Measurements from ENCODE around the gene HSCB.
A peak's percentile ranks its signal among the peaks of the same experiment; 100 is the strongest.

Gene HSCB

GRCh38 chr22:28768701-28769393, 27.0 kb downstream of the HSCB start:
- TF ChIP-seq CTCF (IDR thresholded peaks at IDR 0.05; ENCODE audit: low read depth, low read length), result no peak
- no peak for DNase-seq (ENCODE audit: extremely low read depth, low read depth)

GRCh38 chr22:28769394-28770085, 27.7 kb downstream of the HSCB start:
- TF ChIP-seq CTCF (IDR thresholded peaks at IDR 0.05; ENCODE audit: low read depth, low read length), result no peak
- no peak for DNase-seq (ENCODE audit: extremely low read depth, low read depth)

- no peak for TF ChIP-seq CTCF (IDR thresholded peaks at IDR 0.05; ENCODE audit: low read depth, low read length)
- DNase-seq (ENCODE audit: extremely low read depth, low read depth), result no peak
Measured at GRCh38 chr22:28771195-28771791, 29.5 kb downstream of the HSCB start.

GRCh38 chr22:28772633-28773460, 31.0 kb downstream of the HSCB start, which contains the start of gene CCDC117:
TSS of gene CCDC117 (plus strand) at chr22:28772695. CDS start at chr22:28772850, 155 bp downstream.
- TF ChIP-seq CTCF (IDR thresholded peaks at IDR 0.05; ENCODE audit: low read depth, low read length), result no peak; the same call in 1 of the 2 replicates

GRCh38 chr22:28773461-28773867, 31.6 kb downstream of the HSCB start:
- no peak for TF ChIP-seq CTCF (IDR thresholded peaks at IDR 0.05; ENCODE audit: low read depth, low read length)
- DNase-seq (ENCODE audit: extremely low read depth, low read depth), result no peak

More at GRCh38 chr22:28772633-28773460, 31.0 kb downstream of the HSCB start, which contains the start of gene CCDC117:
- DNase-seq (ENCODE audit: extremely low read depth, low read depth), result peak; percentile 90

- TF ChIP-seq CTCF (IDR thresholded peaks at IDR 0.05; ENCODE audit: low read depth, low read length), result no peak
- DNase-seq (ENCODE audit: extremely low read depth, low read depth), result no peak
Measured at GRCh38 chr22:28774378-28774777, 32.5 kb downstream of the HSCB start.
